GM23248 (cell line): ENCODE data around the gene STXBP6.

Experiments used
- EZH2 ChIP-seq: fragments of 200-600 bp; sonication (generic); IDR thresholded peaks from 2 replicates; pipeline ENCODE4 v1.6.1; 2018; ENCODE audit warnings: antibody characterized with exemption, mild to moderate bottlenecking; ENCODE audit not compliant: insufficient read depth, poor library complexity, severe bottlenecking
- EZH2phosphoT487 ChIP-seq: fragments of 200-600 bp; sonication (generic); IDR thresholded peaks from 2 replicates; pipeline ENCODE4 v1.6.1; 2018; ENCODE audit warnings: antibody characterized with exemption, moderate library complexity, mild to moderate bottlenecking, low read depth; ENCODE audit not compliant: insufficient read depth

GRCh38 chr14:25094171-25094907 lies 44.4 kb upstream of the STXBP6 start:
- no peak for TF ChIP-seq EZH2
- TF ChIP-seq EZH2phosphoT487, result no peak
